HG03097 (cell line): ENCODE results near the gene ACSL1.

ENCODE experiments used
- ATAC-seq: cut with Tn5 transposase; IDR thresholded peaks from one replicate; pipeline ENCODE4 v1.9.1; 2021; ENCODE audit not compliant: unreplicated experiment, low FRiP score

Gene ACSL1

DNA sequence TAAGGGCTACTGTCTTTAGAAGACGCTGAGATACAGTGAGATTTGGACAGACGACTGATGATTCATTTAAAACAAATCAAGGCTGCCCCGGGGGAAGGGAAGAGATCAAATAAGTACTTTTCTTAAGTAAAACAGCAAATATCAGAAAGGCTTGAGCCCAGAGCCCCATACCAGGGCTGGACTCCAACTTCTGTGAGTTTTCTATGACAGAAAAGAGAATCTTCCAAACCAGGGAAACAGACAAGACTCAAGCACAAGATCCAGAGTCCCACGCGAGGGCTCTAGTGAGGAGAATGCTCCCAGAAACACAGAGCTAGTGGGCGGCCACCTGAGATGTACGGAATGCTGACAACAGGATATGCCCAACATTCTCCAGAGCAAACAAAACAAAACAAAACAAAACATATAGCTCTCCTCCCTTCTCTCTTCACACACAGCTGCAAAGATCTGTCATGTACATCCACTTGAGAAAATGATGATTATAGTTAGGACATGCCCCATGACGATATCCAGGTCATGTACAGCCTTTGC, 13.1 kb downstream of the ACSL1 start:
- ATAC-seq = no peak

- ATAC-seq = no peak
Measured at GRCh38 chr4:184812199-184812542, 13.6 kb downstream of the ACSL1 start.

- no peak for ATAC-seq
Measured at GRCh38 chr4:184811526-184812198, 14.1 kb downstream of the ACSL1 start.

- ATAC-seq = no peak
Measured at GRCh38 chr4:184810720-184811119, 15.0 kb downstream of the ACSL1 start.

GRCh38 chr4:184808713-184809050, 17.1 kb downstream of the ACSL1 start:
- ATAC-seq = no peak

- ATAC-seq = no peak
Measured at GRCh38 chr4:184807797-184808712, 17.7 kb downstream of the ACSL1 start.

DNA sequence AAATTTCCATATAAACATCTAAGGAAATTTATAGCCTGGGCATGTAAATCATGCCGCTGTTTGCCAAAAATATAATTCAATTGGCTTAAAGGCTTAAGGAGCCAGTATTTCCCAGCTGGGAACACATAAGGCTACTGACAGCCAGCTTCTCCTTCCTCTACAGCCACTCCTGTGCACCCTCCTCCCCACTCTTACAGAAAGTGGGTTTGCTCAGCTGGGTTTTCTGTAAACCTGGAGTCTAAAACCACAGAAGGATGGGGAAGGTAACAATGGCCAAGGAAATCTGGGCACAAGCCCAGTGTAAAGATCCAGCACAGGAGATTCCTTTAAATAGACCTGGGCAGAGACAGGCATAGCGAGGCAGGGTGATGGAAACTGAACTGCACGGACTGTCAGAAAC, 18.5 kb downstream of the ACSL1 start:
- ATAC-seq = no peak

GRCh38 chr4:184806711-184807110, 19.1 kb downstream of the ACSL1 start:
- ATAC-seq = no peak

DNA sequence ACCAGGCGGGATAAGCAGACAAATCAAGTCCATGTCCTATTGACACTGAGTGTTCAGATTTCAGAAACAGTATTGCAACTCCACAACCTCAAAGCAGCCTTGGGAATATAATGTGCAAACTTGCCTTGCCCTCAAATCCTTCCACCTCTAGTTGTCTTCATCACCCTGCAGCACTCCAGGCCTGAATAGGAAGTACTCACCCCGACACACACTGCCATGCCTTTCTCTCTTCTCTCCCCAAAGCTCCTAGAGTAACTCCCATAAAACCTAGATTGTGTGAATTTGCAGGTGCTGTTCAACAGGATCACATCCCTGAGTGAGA, 19.6 kb downstream of the ACSL1 start:
- ATAC-seq = no peak

DNA sequence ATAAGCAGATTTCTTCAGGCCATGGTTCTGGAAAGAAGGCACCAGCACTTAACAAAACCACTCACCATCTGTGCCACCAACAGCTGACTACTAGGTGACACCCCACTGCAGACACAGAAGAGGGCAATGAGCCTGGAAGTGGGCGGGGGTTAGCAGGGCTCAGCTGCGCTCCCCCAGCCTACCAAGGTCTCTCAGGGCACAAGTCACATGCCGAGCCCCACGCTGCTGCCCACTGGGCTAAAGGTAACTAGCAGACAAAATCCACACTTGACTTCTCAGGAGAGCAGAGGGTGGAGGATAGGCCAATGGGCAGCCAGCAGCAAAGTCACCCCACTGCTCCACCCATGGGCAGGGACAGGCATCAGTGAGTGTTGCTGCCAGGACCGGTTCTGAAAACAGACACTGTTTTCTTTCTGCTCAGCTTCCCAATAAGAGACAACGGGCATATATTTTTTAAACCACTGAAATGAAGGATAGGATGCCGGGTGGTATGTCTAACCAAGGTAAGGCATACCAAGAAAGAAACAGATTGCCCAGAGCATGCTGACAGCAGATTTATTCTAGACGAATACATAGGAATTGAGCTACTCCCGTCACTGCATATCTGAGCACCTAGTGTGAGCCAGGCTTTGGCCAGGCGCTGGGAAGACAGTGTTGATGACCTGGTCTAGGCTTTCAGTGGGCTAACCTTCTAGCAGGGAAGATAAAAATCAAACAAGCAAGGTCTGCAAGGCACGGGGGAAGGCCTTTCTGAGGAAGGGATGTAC, 20.1 kb downstream of the ACSL1 start:
- ATAC-seq = no peak

DNA sequence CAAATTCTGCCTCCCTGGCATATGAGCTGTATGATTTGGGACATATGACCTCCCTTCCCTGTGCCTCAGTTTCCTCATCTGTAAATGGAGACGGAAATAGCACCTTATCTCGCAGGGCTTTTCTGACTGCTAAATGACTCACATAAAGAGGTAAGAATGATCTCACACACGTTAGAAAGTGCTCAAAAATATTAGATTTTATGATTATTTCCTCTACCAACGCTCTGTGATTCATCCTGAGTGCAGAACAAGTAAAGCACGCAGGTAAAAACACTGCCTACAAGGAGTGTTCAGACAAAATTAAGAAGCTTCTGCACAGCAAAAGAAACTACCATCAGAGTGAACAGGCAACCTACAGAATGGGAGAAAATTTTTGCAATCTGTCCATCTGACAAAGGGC, 21.1 kb downstream of the ACSL1 start:
- no peak for ATAC-seq

- ATAC-seq = no peak
Measured at GRCh38 chr4:184803874-184804273, 21.9 kb downstream of the ACSL1 start.

- ATAC-seq = no peak
Measured at GRCh38 chr4:184803133-184803532, 22.6 kb downstream of the ACSL1 start.

- ATAC-seq = no peak
Measured at GRCh38 chr4:184802697-184803015, 23.1 kb downstream of the ACSL1 start.

GRCh38 chr4:184801781-184802696, 23.7 kb downstream of the ACSL1 start:
- no peak for ATAC-seq

DNA sequence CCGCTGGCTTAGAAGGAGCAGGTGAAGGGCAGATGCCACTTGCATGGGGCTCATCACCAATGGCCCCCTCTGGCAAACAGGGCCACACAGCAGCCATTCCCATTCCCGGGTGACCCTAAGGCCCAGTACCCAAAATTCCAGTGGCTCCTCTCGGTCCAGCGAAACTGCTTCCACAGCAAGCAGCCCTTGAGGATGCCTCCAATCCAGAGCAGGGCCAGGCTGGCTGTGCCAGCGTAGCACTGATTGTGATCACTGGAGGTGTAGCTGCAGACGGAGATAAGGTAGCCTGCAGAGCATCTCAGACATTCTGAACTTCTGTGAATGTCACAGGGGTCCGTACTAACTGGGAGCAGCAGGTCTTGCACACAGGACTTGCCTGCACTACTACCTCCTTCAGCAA, 27.3 kb downstream of the ACSL1 start:
- no peak for ATAC-seq

- no peak for ATAC-seq
Measured at GRCh38 chr4:184796906-184797305, 28.9 kb downstream of the ACSL1 start.

GRCh38 chr4:184795214-184795844, 30.4 kb downstream of the ACSL1 start:
- ATAC-seq = no peak

GRCh38 chr4:184794470-184794869, 31.3 kb downstream of the ACSL1 start:
- ATAC-seq = no peak

GRCh38 chr4:184793735-184794355, 31.9 kb downstream of the ACSL1 start:
- no peak for ATAC-seq
